HepG2 (cell line): Measurements from ENCODE around the gene ZFAND2B. TPM values are rescaled to one million over a fixed set of nuclear protein-coding genes. Genes with fewer than 3 reads are reported as not detected.

Experiments
- AGO1 ChIP-seq: fragments of 200-400 bp; formaldehyde crosslinking; IDR thresholded peaks from 2 replicates; pipeline ENCODE4 v1.6.1; 2017; ENCODE audit warnings: mild to moderate bottlenecking, low read depth, low read length, moderate library complexity; ENCODE audit not compliant: poor library complexity, severe bottlenecking
- CENPT ChIP-seq: sonication (generic); formaldehyde crosslinking; IDR thresholded peaks from 2 replicates; pipeline ENCODE4 v1.8.0; 2022; ENCODE audit warnings: low read depth, mild to moderate bottlenecking, moderate library complexity, missing genetic modification reagents
- CHD2 ChIP-seq: IDR thresholded peaks from 2 replicates; pipeline ENCODE4 v1.6.1; 2011; ENCODE audit warnings: low read depth, low read length, improper control_type of control experiment
- DRAP1 ChIP-seq: IDR thresholded peaks from 2 replicates; pipeline ENCODE4 v1.6.1; 2016; ENCODE audit warnings: missing genetic modification reagents, missing compliant biosample characterization
- EED ChIP-seq: sonication (generic); formaldehyde crosslinking; IDR thresholded peaks from 2 replicates; pipeline ENCODE4 v1.5.0; 2020; ENCODE audit warnings: mild to moderate bottlenecking, missing genetic modification reagents
- ERF ChIP-seq: IDR thresholded peaks from 2 replicates; pipeline ENCODE4 v1.6.1; 2018; ENCODE audit warnings: missing biosample characterization, missing genetic modification reagents
- HOXD1 ChIP-seq: sonication (generic); formaldehyde crosslinking; IDR thresholded peaks from 2 replicates; pipeline ENCODE4 v1.5.0; 2020; ENCODE audit warnings: missing genetic modification reagents
- IRF1 ChIP-seq: sonication (generic); formaldehyde crosslinking; IDR thresholded peaks from 2 replicates; pipeline ENCODE4 v1.4.0; 2020; ENCODE audit warnings: low read depth, mild to moderate bottlenecking, missing genetic modification reagents
- ISL2 ChIP-seq: sonication (generic); formaldehyde crosslinking; IDR thresholded peaks from 2 replicates; pipeline ENCODE4 v1.5.0; 2020; ENCODE audit warnings: missing genetic modification reagents
- KLF12 ChIP-seq: sonication (generic); formaldehyde crosslinking; IDR thresholded peaks from 2 replicates; pipeline ENCODE4 v1.4.0; 2020; ENCODE audit warnings: missing genetic modification reagents, borderline replicate concordance
- NFYB ChIP-seq: sonication (generic); formaldehyde crosslinking; IDR thresholded peaks from 2 replicates; pipeline ENCODE4 v1.4.0; 2020; ENCODE audit warnings: missing genetic modification reagents
- PLSCR1 ChIP-seq: sonication (generic); formaldehyde crosslinking; IDR thresholded peaks from 2 replicates; pipeline ENCODE4 v1.5.0; 2020; ENCODE audit warnings: missing genetic modification reagents, mild to moderate bottlenecking, borderline replicate concordance
- SOX13 ChIP-seq, 3 experiments: fragments of 450-650 bp in 1 of 3; sonication (generic) in 1 of 3; formaldehyde crosslinking in 1 of 3; IDR thresholded peaks in 2 of 3; conservative IDR thresholded peaks in 1 of 3; 2 replicates each; pipeline versions ENCODE4 v1.5.0 to v1.6.1; 2016 to 2020; ENCODE audit warnings: antibody characterized with exemption in 1 of 3, mild to moderate bottlenecking in 1 of 3, missing compliant biosample characterization in 1 of 3, missing genetic modification reagents in 1 of 3, moderate library complexity in 1 of 3
- THAP9 ChIP-seq: sonication (generic); formaldehyde crosslinking; IDR thresholded peaks from 2 replicates; pipeline ENCODE4; 2020; ENCODE audit warnings: missing genetic modification reagents, mild to moderate bottlenecking, borderline replicate concordance
- ZFP90 ChIP-seq: sonication (generic); formaldehyde crosslinking; IDR thresholded peaks from 2 replicates; pipeline ENCODE4 v1.8.0; 2022; ENCODE audit warnings: missing genetic modification reagents, mild to moderate bottlenecking, inconsistent platforms, borderline replicate concordance
- ZMYM3 ChIP-seq: sonication (generic); formaldehyde crosslinking; IDR thresholded peaks from 2 replicates; pipeline ENCODE4 v1.5.1; 2020; ENCODE audit warnings: mild to moderate bottlenecking, missing genetic modification reagents
- ZNF18 ChIP-seq: sonication (generic); formaldehyde crosslinking; IDR thresholded peaks from 2 replicates; pipeline ENCODE4 v1.8.0; 2022; ENCODE audit warnings: mild to moderate bottlenecking, missing genetic modification reagents; ENCODE audit not compliant: insufficient replicate concordance
- ZNF205 ChIP-seq: IDR thresholded peaks from 2 replicates; pipeline ENCODE4 v1.6.1; 2018; ENCODE audit warnings: missing biosample characterization, missing genetic modification reagents
- ZNF367 ChIP-seq: sonication (generic); formaldehyde crosslinking; IDR thresholded peaks from 2 replicates; pipeline ENCODE4 v1.4.0; 2020; ENCODE audit warnings: missing genetic modification reagents, borderline replicate concordance
- ZNF383 ChIP-seq: sonication (generic); formaldehyde crosslinking; IDR thresholded peaks from 2 replicates; pipeline ENCODE4 v1.4.0; 2020; ENCODE audit warnings: missing genetic modification reagents, mild to moderate bottlenecking, borderline replicate concordance
- ZNF556 ChIP-seq: sonication (generic); formaldehyde crosslinking; IDR thresholded peaks from 2 replicates; pipeline ENCODE4 v1.4.0; 2020; ENCODE audit warnings: mild to moderate bottlenecking, missing genetic modification reagents, borderline replicate concordance
- ZNF563 ChIP-seq: sonication (generic); formaldehyde crosslinking; IDR thresholded peaks from 2 replicates; pipeline ENCODE4 v1.8.0; 2022; ENCODE audit warnings: mild to moderate bottlenecking, moderate library complexity, missing genetic modification reagents
- polyA plus RNA-seq, 8 experiments: library from polyadenylated mRNA; depleted of rRNA in 3 of 8; stranded (reverse) in 7 of 8; unstranded in 1 of 8; fragments of >200 nt; fragmentation: Illumina TruSeq in 4 of 8; extraction: Trizol in 4 of 8; gene quantifications; 2 replicates each; pipeline versions ENCODE4 v1.2.1 to v1.2.3, GENCODE V29; 2011 to 2016; ENCODE audit warnings: low read depth in 4 of 8, missing spikeins in 1 of 8, mixed read lengths in 1 of 8; ENCODE audit not compliant: insufficient read depth in 1 of 8
- total RNA-seq, 5 experiments: library from RNA; depleted of rRNA; stranded (reverse); fragments of >200 nt; fragmentation: Illumina TruSeq; extraction: Trizol; gene quantifications; 2 replicates each; pipeline ENCODE4 v1.2.3, GENCODE V29; 2016; ENCODE audit warnings: low read depth in 1 of 5

Gene ZFAND2B
- total and polyA plus RNA-seq, 2 of the 13 experiments (the other 11 are each of a cell fraction or from before 2014, with no cell fraction given): 53.3 to 115 TPM

GRCh38 chr2:219245148-219245898, 38.7 kb downstream of the ZFAND2B start, which contains the start of the genes GLB1L and STK16 (continued):
- TF ChIP-seq CHD2 (no peak), AGO1 (peak; percentile 43), ZNF367 (peak; percentile 60; the same call in 1 of the 2 replicates), ZFP90 (peak; percentile 92), KLF12 (CRISPR knock-in tag) (peak; percentile 79), CENPT (peak; percentile 84), DRAP1 (CRISPR knock-in tag) (peak; percentile 88), THAP9 (CRISPR knock-in tag) (peak; percentile 93; the same call in 1 of the 2 replicates), IRF1 (CRISPR knock-in tag) (no peak), ZNF556 (CRISPR knock-in tag) (peak; percentile 93), ERF (CRISPR knock-in tag) (peak; percentile 95), ZNF563 (CRISPR knock-in tag) (peak; percentile 89; the same call in 1 of the 2 replicates), ZNF18 (CRISPR knock-in tag) (no peak), ZNF205 (CRISPR knock-in tag) (peak; percentile 75), HOXD1 (CRISPR knock-in tag) (peak; percentile 92), PLSCR1 (no peak), SOX13 (IDR thresholded peaks at IDR 0.05) (no peak), SOX13 (CRISPR knock-in tag; conservative IDR thresholded peaks at IDR 0.05 in 1 of 2, IDR thresholded peaks at IDR 0.05 in 1 of 2) (peak in 1 of 2 experiments; percentile 47; a peak in 2 of 4 replicates), NFYB (CRISPR knock-in tag) (peak; percentile 9), ZNF383 (CRISPR knock-in tag) (peak; percentile 64; the same call in 1 of the 2 replicates), EED (peak; percentile 96), ZMYM3 (no peak), ISL2 (CRISPR knock-in tag) (peak; percentile 84)
